Natural killer cell (primary cell): Measurements from ENCODE around the gene COG5. TPM values are rescaled to one million over a fixed set of nuclear protein-coding genes. Genes with fewer than 3 reads are reported as not detected.

Source experiments
- ATAC-seq, 3 donors: fragments of 150-1000 bp in 2 of 3; fragments of 200-7000 bp in 1 of 3; cut with Tn5 transposase; 1 replicate in 1 of 3; 2 replicates in 2 of 3; pipeline ENCODE4 v1.10.0; 2021; ENCODE audit warnings: mild to moderate bottlenecking in 2 of 3, moderate library complexity in 2 of 3
- DNase-seq, 2 donors: peaks; one replicate each; pipeline versions ENCODE4 v3.0.0 to v3.0.0-alpha.2; 2013 to 2021; ENCODE audit warnings: mixed read lengths in 1 of 2
- H3K27ac ChIP-seq: one replicate; pipeline ENCODE4 v1.5.1; 2013; ENCODE audit warnings: mild to moderate bottlenecking, low read length
- H3K27me3 ChIP-seq: one replicate; pipeline ENCODE4 v1.6.1; 2013; ENCODE audit warnings: low read length; ENCODE audit not compliant: control insufficient read depth, insufficient read depth
- H3K36me3 ChIP-seq: one replicate; pipeline ENCODE4 v1.6.1; 2013; ENCODE audit warnings: low read length; ENCODE audit not compliant: control insufficient read depth, insufficient read depth
- H3K4me1 ChIP-seq: one replicate; pipeline ENCODE4 v1.6.1; 2013; ENCODE audit warnings: low read length; ENCODE audit not compliant: control insufficient read depth, insufficient read depth
- H3K4me3 ChIP-seq: one replicate; pipeline ENCODE4 v1.5.1; 2013; ENCODE audit warnings: low read length
- H3K9me3 ChIP-seq: one replicate; pipeline ENCODE4 v1.6.1; 2013; ENCODE audit warnings: low read length; ENCODE audit not compliant: control insufficient read depth, insufficient read depth
- H3K27ac Mint-ChIP-seq, 2 donors: one replicate each; pipeline ENCODE4 v1.8.0; 2022; ENCODE audit warnings: mild to moderate bottlenecking in 2 of 2, mixed read lengths in 2 of 2, moderate library complexity in 1 of 2
- H3K27me3 Mint-ChIP-seq, 2 donors: one replicate each; pipeline ENCODE4 v1.8.0; 2022; ENCODE audit warnings: low read depth in 2 of 2, mixed read lengths in 2 of 2
- H3K36me3 Mint-ChIP-seq: one replicate; pipeline ENCODE4 v1.8.0; 2022; ENCODE audit warnings: mixed read lengths
- H3K4me1 Mint-ChIP-seq, 2 donors: one replicate each; pipeline ENCODE4 v1.8.0; 2022; ENCODE audit warnings: mixed read lengths in 2 of 2
- H3K4me3 Mint-ChIP-seq: one replicate; pipeline ENCODE4 v1.8.0; 2022; ENCODE audit warnings: mild to moderate bottlenecking, moderate library complexity, mixed read lengths
- H3K9me3 Mint-ChIP-seq, 2 donors: one replicate each; pipeline ENCODE4 v1.8.0; 2022; ENCODE audit warnings: mixed read lengths in 2 of 2
- CTCF ChIP-seq: fragments of 200-600 bp; IDR thresholded peaks from one replicate; pipeline ENCODE4 v1.8.0; 2022; ENCODE audit warnings: antibody characterized with exemption
- WGBS: methylation state at CpG from one replicate; pipeline ENCODE4 v1.1.7; 2013; ENCODE audit warnings: missing lambda C conversion rate; ENCODE audit not compliant: insufficient coverage; 5-methylcytosine and 5-hydroxymethylcytosine counted together
- intact Hi-C: fragments of 100-400 bp; cut with micrococcal nuclease; formaldehyde crosslinking; loops from one replicate; pipeline ENCODE4 v1.14.2; 2022
- total RNA-seq, 4 donors: library from RNA; stranded (reverse); fragments of 120-200 nt in 1 of 4; gene quantifications; one replicate each; pipeline versions ENCODE4 v1.2.3 to v1.2.4, GENCODE V29; 2013 to 2022

The COG5 gene
- total RNA-seq, 3 donors from 2014 or later (not counting 1 experiment from before 2014, with no cell fraction given): 49.2 to 54.6 (median 54.2) TPM

- H3K36me3 ChIP-seq: no peaks in the 10 kb centered on the region
- WGBS: 90% methylated on average over 4 of the region's 4 CpGs
- H3K4me3 ChIP-seq: no peak overlapping the region
- Mint-ChIP-seq H3K9me3 (no peaks in the 10 kb centered on the region), H3K4me3 (no peak overlapping the region), H3K4me1 (peaks cover 31 to 39% of the 10 kb centered on the region in 2 donors), H3K36me3 (no peaks in the 10 kb centered on the region), H3K27ac (no peak overlapping the region), H3K27me3 (no peaks in the 10 kb centered on the region)
- no peaks in the 10 kb centered on the region for H3K27me3 ChIP-seq
- intact Hi-C loops: loop anchor here (2.0 kb wide), 1 partner anchor 19 kb away; no protein-coding TSS in a partner anchor
- no peak for TF ChIP-seq CTCF
- H3K4me1 ChIP-seq: no peaks in the 10 kb centered on the region
- no peak for ATAC-seq
- no peaks in the 10 kb centered on the region for H3K9me3 ChIP-seq
- no peak for DNase-seq
- no peak overlapping the region for H3K27ac ChIP-seq
Measured at GRCh38 chr7:107499731-107500130, 64.0 kb downstream of the COG5 start.

- H3K4me3 ChIP-seq: no peak overlapping the region
- no peak for DNase-seq
- no peaks in the 10 kb centered on the region for H3K36me3 ChIP-seq
- no peak for ATAC-seq
- no peaks in the 10 kb centered on the region for H3K9me3 ChIP-seq
- no peak overlapping the region for H3K27ac ChIP-seq
- TF ChIP-seq CTCF: no peak
- Mint-ChIP-seq H3K9me3 (no peaks in the 10 kb centered on the region), H3K4me1 (peaks cover 40 to 47% of the 10 kb centered on the region in 2 donors), H3K27me3 (no peaks in the 10 kb centered on the region), H3K27ac (no peak overlapping the region), H3K36me3 (no peaks in the 10 kb centered on the region), H3K4me3 (no peak overlapping the region)
- H3K27me3 ChIP-seq: no peaks in the 10 kb centered on the region
- H3K4me1 ChIP-seq: no peaks in the 10 kb centered on the region
- intact Hi-C loops: no loop called here
Measured at GRCh38 chr7:107495516-107495915, 68.2 kb downstream of the COG5 start.

- Histone ChIP-seq H3K9me3 (no peaks in the 10 kb centered on the region), H3K4me1 (no peaks in the 10 kb centered on the region), H3K27ac (no peak overlapping the region), H3K4me3 (no peak overlapping the region), H3K27me3 (no peaks in the 10 kb centered on the region), H3K36me3 (no peaks in the 10 kb centered on the region)
- no peaks in the 10 kb centered on the region for H3K36me3 Mint-ChIP-seq
- H3K4me1 Mint-ChIP-seq: peaks cover 40 to 49% of the 10 kb centered on the region in 2 donors
- WGBS: 94% methylated on average over 3 of the region's 6 CpGs
- DNase-seq (no peak), ATAC-seq (no peak)
- H3K4me3 Mint-ChIP-seq: no peak overlapping the region
- H3K27ac Mint-ChIP-seq: no peak overlapping the region
- H3K9me3 Mint-ChIP-seq: no peaks in the 10 kb centered on the region
- TF ChIP-seq CTCF: no peak
- no peaks in the 10 kb centered on the region for H3K27me3 Mint-ChIP-seq
- intact Hi-C loops: no loop called here
Measured at GRCh38 chr7:107494884-107495283, 68.8 kb downstream of the COG5 start.

- Histone ChIP-seq H3K27ac (no peak overlapping the region), H3K27me3 (no peaks in the 10 kb centered on the region), H3K4me1 (no peaks in the 10 kb centered on the region), H3K4me3 (no peak overlapping the region), H3K36me3 (no peaks in the 10 kb centered on the region), H3K9me3 (no peaks in the 10 kb centered on the region)
- no peak for TF ChIP-seq CTCF
- intact Hi-C loops: no loop called here
- Mint-ChIP-seq H3K4me1 (peaks cover 40 to 45% of the 10 kb centered on the region in 2 donors), H3K36me3 (no peaks in the 10 kb centered on the region), H3K27ac (no peak overlapping the region), H3K27me3 (no peaks in the 10 kb centered on the region), H3K4me3 (no peak overlapping the region), H3K9me3 (no peaks in the 10 kb centered on the region)
- no CpG with 5 or more reads among the region's 3 CpGs for WGBS
- ATAC-seq (no peak), DNase-seq (no peak)
Measured at GRCh38 chr7:107494315-107494751, 69.4 kb downstream of the COG5 start.
